RPMI7951 (cell line): ENCODE results near the gene ABAT. TPM values are rescaled to one million over a fixed set of nuclear protein-coding genes. Genes with fewer than 3 reads are reported as not detected.

Experiments used
- DNase-seq: peaks from one replicate; pipeline ENCODE4 v3.0.0-alpha.2; 2012; ENCODE audit warnings: low read depth
- total RNA-seq: library from RNA; depleted of rRNA; stranded (reverse); fragments of >200 nt; shearing (Covaris generic); gene quantifications from 2 replicates; pipeline ENCODE4 v1.2.3, GENCODE V29; 2014

ABAT gene
- total RNA-seq, 1 experiment from 2014 or later: 3.5 TPM

GRCh38 chr16:8717892-8718415, 43.5 kb downstream of the ABAT start:
- no peak for DNase-seq

DNA sequence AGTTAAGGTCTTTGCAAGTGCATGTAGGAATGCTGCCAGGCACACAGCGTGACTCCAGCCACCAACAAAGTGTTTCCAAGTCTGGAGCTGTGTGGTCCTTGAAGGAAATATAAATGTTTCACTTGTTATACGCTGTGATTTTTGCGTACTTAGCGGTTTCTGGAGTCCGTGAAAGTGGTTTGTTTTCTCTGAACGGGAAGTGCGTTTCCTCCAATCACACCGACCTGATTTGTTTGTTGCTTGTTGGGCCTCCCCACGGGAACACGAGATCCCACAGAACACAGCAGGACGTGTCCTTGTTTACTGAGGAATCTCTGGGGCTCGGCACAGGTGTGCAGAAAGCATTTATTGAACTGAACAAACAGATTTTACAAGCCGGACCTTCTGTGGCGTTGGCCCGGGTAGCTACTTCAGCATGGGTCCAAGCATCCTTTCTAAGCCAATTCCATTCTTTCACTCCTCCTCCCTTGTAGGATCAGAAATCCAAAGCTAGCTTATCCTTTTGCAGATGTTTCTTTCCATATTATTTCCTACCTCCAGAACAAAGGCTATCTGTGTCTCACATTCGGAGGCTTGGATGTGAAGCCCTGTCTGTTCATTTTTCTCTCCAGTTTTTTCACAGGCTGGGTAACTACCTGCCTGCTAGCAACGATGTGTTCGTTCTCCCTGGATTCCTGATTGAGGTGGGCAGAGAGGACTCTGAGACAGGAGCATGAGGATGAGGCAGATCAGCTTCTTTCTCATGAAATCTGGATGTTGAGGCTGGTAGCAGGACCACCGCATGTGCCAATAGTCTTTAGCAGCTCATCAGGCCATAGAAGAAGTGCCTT, 44.6 kb downstream of the ABAT start:
- DNase-seq: no peak

- no peak for DNase-seq
Observed at GRCh38 chr16:8720080-8720966, 45.9 kb downstream of the ABAT start.

DNA sequence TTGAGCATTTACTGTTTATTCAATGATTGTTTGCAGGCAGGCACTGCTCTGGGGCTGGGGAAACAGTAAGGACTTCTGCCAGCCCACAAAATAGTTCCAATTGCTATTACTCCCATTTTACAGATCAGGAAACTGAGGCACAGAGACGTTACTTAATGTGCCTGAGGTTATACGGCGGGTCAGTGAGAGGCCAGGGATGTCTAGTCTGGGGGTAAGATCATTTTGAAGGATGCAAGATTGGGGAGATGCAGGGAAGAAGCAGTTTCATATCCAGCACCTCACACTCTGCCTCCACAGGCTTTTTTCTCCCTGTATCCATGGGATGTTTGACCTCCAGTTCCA, 46.5 kb downstream of the ABAT start:
- no peak for DNase-seq

DNA sequence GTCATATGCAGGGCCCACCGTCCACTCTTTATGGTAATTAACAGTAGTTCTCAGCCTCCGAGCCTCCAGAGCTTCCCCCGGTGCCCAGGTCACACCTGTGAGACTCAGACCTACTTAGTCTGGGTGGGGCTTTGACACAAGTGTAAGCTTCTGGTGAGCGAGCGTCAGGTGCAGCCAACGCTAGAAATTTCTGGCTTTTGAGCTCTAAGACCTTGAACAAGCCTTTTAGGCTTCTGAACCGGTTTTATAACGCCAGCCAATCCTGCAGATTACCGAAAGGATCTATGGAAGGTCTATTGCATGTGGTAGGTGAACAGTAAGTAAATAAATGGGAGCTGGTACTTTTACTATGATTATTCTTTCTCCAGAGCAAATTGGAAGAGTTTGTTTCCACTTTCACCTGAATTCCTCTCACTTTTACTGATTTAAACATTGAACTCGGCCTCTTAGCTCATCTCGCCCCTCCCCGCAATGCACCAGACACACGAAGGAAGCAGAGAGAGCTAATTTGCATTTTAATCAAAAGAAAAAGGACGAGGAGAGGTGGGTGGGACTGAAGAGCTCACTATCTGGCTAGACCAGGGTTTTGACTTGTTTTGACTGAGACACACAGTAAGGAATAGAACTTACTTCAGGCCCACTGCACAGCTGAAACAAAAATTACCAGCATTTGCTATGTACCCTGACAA, 47.1 kb downstream of the ABAT start:
- no peak for DNase-seq

GRCh38 chr16:8722025-8722348, 47.6 kb downstream of the ABAT start:
- DNase-seq: no peak

DNA sequence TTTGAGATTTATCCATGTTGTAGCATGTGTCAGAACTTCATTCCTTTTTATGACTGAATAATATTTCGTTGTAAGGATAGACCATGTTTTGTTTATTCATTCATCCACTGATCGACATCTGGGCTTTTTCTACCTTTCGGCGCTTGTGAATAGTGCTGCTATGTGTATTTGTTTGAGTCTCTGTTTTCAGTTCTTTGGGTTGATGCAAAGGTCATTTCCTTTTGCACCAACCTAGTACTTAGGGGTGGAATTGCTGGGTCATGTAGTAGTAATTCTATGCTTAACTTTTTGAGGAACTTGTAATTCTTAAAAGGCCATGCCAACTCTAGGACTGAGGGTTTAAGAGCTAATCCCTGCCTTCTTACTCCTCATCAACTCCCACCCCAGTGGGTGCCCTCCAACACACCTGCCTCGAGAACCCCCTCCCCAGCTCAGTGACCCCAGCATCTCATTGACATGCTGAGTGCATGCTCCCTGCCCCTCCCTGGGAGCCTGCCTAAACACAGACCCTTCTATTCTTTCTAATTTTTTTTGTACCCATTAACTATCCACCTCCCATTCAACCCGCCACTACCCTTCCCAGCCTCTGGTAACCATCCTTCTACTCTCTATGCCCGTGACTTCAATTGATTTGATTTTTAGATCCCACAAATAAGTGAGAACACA, 51.2 kb downstream of the ABAT start:
- DNase-seq: no peak

GRCh38 chr16:8727131-8727806, 52.9 kb downstream of the ABAT start:
- DNase-seq: no peak

- DNase-seq: no peak
Observed at GRCh38 chr16:8727857-8728618, 53.6 kb downstream of the ABAT start.

DNA sequence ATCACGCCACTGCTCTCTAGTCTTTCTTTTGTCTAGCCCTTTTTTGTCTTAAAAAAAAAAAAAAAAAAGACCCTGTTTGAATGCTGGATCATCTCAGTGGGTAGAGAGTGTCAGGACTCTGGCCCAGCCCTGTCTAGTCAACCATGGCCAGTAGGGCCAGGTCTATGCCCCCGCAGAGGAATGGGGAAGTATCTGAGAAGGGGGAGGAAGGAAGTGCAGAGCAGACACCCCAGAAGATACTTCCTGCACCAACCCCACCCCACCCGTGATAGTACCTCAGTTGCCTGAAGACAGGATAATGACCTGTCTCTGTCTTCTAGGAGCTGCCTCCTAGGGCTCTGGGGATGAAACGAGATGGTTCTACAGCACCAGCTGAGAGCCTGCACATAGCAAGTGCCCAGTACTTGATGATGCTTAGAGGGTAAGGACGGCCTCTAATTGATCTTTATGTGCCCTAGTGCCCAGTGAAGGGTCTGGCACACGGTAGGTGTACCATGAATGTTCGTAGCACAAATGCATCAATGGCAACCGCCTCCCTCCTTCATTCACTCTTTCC, 55.4 kb downstream of the ABAT start:
- no peak for DNase-seq

DNA sequence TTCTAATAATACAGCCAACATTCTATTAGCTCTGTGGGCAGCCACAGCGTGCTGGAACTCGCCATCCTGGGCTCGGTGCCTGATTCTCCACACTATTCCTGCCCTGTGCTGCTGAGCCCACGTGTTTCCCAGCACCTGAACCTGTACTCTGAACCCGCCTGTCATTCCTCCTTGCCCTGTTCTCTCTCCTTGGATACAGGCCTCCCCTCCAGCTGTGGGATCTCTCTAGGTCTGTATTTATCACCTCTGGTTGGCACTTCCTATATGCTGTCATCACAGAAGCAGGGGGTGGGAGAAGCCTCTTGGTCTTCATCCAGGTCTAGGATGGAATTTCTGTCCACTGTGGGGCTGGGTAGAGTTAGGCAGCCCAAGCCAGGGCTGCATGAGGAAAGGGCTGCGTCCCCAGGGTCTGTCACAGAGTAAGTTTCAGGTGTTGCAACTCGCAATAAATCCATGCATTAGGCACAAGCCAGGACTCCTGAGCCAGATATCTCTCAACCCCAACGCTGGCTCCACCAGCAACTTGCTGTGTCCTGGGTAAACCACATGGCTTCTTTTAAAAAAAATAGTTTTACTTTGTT, 56.0 kb downstream of the ABAT start:
- DNase-seq: no peak

GRCh38 chr16:8733849-8734540, 59.6 kb downstream of the ABAT start:
- DNase-seq: no peak

- no peak for DNase-seq
Observed at GRCh38 chr16:8735574-8735973, 61.2 kb downstream of the ABAT start.

DNA sequence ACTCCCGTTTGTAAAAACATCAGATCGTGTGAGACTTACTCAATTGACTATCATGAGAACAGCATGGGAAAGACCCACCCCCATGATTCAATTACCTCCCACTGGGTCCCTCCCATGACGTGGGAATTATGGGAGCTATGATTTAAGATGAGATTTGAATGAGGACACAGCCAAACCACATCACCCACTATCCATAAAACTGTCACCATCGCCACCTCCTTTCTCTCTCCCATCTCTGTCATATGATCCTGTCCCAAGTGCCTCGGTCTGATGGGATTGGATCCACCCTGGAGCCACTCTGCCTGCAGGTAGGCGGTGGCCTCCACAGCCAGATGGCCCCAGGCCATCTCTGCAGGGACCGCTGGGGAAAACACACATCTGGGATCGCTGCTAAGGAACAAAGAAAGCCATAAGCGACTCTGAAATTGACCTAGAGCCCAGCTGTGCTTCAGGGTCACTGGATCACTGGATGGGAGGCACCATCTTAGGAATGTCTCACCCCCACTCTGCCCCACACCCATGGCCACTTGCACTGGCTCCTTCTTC, 61.8 kb downstream of the ABAT start:
- DNase-seq: no peak

DNA sequence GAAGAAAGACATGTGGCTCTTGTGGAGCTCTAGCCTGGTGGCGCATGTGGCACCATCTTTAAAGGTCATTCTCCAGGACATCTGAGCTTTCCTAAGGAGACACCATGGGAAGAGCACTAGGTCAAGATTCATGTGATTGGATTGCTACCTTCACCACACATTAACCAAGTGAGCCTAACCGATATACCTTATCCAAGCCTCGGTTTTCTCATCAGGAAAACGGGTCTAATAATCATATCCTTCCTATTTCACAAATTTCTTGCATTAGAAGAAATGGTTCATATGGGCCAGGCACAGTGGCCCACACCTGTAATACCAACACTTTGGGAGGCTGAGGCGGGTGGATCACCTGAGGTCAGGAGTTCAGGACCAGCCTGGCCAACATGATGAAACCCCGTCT, 64.7 kb downstream of the ABAT start:
- DNase-seq: no peak

- DNase-seq: no peak
Observed at GRCh38 chr16:8739989-8740704, 65.7 kb downstream of the ABAT start.

DNA sequence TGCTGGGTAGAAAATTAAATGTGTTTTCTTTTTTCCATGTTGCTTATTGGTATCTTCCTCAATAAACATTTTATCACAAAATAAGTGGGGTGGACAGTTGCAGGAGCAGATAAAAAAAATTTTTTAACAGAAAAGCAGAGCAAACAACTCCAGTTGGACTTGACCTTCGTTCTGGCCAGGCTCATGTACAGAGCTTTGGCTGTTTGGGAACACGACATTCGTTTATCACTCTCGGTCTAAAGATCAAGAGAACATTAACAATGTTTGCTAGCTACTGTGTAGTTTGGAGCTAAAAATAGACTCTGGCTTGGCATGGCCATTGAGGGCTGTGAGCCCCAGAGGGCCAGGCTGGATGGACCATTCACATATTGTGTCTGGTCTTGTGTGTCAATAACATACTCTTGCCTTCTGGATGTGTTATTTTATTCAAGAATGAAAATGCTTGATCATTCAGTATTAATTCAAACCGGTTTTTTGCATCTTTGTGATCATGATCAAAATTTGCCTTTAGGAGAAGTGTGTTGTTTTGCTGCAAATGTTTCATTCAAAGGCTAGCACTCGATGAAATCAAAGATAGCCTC, 66.4 kb downstream of the ABAT start:
- no peak for DNase-seq

- DNase-seq: no peak
Observed at GRCh38 chr16:8741636-8742035, 67.2 kb downstream of the ABAT start.
